ENCODE data around the gene ARSA.

ARSA gene

DNA sequence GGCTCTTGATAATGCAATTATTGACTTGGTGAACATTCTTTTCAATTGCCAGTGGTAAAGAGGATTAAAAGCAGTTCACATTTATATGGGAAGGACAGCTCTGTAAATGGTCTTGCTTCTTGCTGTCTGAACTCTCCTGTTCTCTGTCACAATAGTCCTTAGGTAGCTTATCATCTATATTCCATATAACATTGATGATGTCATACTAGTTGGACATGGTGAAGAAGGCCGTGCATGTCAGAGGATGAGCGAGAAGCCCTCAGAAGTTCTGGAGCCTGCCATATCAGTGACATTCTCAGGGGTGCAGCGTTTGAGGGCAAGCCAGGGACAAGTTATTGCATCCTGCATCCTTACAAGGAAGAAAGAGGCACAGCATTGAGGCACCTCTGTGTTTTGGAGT is 42.7 kb downstream of the ARSA start:
- DNase-seq (ENCODE audit: low read depth, low spot score) = no peak
- Histone ChIP-seq H3K27ac (ENCODE audit: low read length) (no peak overlapping the region), H3K27me3 (ENCODE audit: control insufficient read depth, insufficient read depth, low read length) (no peaks in the 10 kb centered on the region), H3K9me3 (ENCODE audit: control insufficient read depth, insufficient read depth, low read length) (no peaks in the 10 kb centered on the region), H3K36me3 (ENCODE audit: control insufficient read depth, insufficient read depth, low read length) (no peaks in the 10 kb centered on the region), H3K4me1 (ENCODE audit: control insufficient read depth, insufficient read depth, low read length) (peaks cover 1% of the 10 kb centered on the region; the same call in 1 of the 2 replicates), H3K4me3 (ENCODE audit: low read length) (no peak overlapping the region)
- no CpG with 5 or more reads among the region's 3 CpGs for WGBS (ENCODE audit: insufficient coverage, insufficient read length)

DNA sequence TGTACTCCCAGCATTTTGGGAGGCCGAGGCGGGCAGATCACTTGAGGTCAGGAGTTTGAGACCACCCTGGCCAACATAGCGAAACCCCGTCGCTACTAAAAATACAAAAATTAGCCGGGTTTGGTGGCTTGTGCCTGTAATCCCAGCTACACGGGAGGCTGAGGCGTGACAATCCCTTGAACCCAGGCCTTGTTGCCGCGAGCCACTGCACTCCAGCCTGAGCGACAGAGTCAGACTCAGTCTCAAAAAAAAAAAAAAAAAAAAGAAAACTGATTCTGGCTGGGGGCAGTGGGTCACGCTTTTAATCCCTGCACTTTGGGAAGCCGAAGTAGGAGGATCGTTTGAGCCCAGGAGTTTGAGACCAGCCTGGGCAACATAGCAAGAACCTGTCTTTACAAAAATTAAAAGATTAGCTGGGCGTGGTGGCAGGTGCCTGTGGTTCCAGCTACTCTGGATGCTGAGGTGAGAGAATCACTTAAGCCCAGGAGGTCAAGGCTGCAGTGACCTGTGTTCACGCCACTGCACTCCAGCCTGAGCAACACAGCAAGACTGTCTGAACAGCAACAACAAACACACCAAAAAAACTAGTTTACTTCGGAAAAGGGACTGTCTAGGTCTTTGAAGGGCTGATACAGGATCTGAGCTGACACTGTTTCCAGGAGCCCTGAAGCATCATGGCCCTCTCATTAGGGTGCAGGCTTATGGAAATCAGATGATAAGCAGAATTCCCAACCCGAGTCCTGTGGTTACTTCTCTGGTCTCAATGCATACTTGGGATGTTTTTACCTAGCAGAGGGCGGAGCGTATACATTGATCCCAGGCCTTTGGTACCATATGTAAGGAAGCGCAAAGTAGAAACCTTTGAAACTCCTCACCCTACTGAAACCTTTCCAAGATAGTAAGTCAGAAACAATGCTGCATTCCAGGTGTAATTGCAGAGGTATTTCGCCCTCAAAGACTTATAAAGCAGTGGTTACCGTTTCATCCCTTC is 43.6 kb downstream of the ARSA start:
- no peak overlapping the region for H3K27ac ChIP-seq (ENCODE audit: low read length)
- no peaks in the 10 kb centered on the region for H3K9me3 ChIP-seq (ENCODE audit: control insufficient read depth, insufficient read depth, low read length)
- no peaks in the 10 kb centered on the region for H3K27me3 ChIP-seq (ENCODE audit: control insufficient read depth, insufficient read depth, low read length)
- no peaks in the 10 kb centered on the region for H3K36me3 ChIP-seq (ENCODE audit: control insufficient read depth, insufficient read depth, low read length)
- DNase-seq (ENCODE audit: low read depth, low spot score) = no peak
- no peak overlapping the region for H3K4me3 ChIP-seq (ENCODE audit: low read length)
- WGBS (ENCODE audit: insufficient coverage, insufficient read length) = no CpG with 5 or more reads among the region's 23 CpGs
- H3K4me1 ChIP-seq (ENCODE audit: control insufficient read depth, insufficient read depth, low read length) = peaks cover 1% of the 10 kb centered on the region; the same call in 1 of the 2 replicates

DNA sequence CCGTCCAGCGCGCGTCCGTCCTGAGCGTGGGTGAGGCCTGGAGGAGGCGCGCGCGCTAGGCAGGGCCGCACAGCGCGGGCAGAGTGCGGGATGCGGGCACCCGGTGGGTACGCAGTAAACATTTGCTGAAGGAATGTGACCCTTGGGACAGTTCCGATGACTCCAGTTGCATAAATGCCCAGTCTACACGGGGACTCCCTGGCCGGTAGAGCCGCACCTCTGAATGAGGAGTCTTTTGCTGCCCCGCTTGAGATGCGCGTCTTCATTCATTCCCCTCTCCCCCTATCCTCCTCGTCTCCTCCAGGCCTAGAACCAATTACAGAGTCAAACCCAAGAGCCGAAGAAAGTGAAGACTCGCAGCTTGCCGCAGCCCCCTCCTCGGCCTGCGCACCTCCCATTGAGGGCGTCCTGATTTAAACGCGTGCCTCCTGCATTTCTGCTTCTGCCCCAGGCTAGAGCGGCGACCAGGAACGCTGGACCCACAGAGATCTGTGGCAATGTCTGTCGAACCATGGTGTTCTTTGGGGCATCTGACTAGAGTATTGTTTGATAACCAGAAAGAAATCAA is 44.6 kb downstream of the ARSA start:
- H3K27ac ChIP-seq (ENCODE audit: low read length) = no peak overlapping the region
- no peaks in the 10 kb centered on the region for H3K27me3 ChIP-seq (ENCODE audit: control insufficient read depth, insufficient read depth, low read length)
- H3K4me3 ChIP-seq (ENCODE audit: low read length) = peak overlapping the region; percentile 55; the same call in 1 of the 2 replicates
- peaks cover 1% of the 10 kb centered on the region; the same call in 1 of the 2 replicates for H3K4me1 ChIP-seq (ENCODE audit: control insufficient read depth, insufficient read depth, low read length)
- no peak for DNase-seq (ENCODE audit: low read depth, low spot score)
- H3K36me3 ChIP-seq (ENCODE audit: control insufficient read depth, insufficient read depth, low read length) = no peaks in the 10 kb centered on the region
- H3K9me3 ChIP-seq (ENCODE audit: control insufficient read depth, insufficient read depth, low read length) = no peaks in the 10 kb centered on the region
- WGBS (ENCODE audit: insufficient coverage, insufficient read length) = no CpG with 5 or more reads among the region's 37 CpGs

DNA sequence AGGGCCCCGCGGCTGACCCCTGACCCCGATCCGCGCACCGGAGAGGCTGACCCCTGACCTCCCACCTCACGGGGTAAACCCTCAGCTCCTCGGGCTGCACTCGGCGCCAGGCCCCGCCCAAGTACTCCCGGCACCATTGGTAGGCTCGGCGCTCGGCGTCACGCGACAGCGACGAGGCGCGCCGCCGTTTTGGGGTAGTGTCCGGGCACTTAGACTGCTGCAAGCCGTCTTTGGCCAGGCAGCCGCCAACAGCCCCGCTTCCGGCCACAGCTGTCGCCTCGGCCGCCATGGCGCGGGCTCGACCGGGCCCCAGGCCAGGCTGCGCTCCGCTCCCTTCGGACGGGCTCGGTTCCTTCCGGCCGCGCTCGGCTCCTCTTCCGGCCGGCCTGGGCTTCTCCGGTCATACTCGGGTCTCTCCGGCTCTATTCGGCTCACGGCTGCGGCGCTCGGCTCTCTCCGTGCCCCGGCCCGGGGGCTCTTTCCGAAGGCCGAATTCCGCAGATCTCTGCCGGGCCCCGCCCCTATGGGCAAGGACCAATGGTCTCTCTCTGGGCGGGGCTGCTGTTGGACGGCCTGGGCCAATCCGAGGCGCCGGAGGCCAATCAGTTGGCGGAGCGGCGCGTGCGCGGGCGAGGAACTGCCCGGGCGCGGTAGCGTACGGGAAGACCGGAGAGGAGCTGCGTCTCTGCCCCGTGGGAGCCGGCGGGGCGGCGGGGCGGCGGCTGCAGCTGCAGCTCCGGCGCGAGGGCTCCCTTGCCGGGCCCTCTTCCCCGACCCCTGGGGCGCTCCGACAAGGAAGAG is 45.3 kb downstream of the ARSA start, which contains the start of gene CHKB:
CHKB (minus strand) TSS at position 357 of the 801 bp plus-strand sequence; CDS start at position 289, 68 bp downstream.
- Histone ChIP-seq H3K9me3 (ENCODE audit: control insufficient read depth, insufficient read depth, low read length) (no peaks in the 10 kb centered on the region), H3K4me3 (ENCODE audit: low read length) (peak within 1 kb of the TSS; percentile 89), H3K4me1 (ENCODE audit: control insufficient read depth, insufficient read depth, low read length) (peaks cover 1% of the 10 kb centered on the region; the same call in 1 of the 2 replicates), H3K27ac (ENCODE audit: low read length) (no peak within 1 kb of the TSS), H3K36me3 (ENCODE audit: control insufficient read depth, insufficient read depth, low read length) (no peaks in the 10 kb centered on the region), H3K27me3 (ENCODE audit: control insufficient read depth, insufficient read depth, low read length) (no peaks in the 10 kb centered on the region)
- DNase-seq (ENCODE audit: low read depth, low spot score) = peak; percentile 89
- no CpG with 5 or more reads among the region's 96 CpGs for WGBS (ENCODE audit: insufficient coverage, insufficient read length)

DNA sequence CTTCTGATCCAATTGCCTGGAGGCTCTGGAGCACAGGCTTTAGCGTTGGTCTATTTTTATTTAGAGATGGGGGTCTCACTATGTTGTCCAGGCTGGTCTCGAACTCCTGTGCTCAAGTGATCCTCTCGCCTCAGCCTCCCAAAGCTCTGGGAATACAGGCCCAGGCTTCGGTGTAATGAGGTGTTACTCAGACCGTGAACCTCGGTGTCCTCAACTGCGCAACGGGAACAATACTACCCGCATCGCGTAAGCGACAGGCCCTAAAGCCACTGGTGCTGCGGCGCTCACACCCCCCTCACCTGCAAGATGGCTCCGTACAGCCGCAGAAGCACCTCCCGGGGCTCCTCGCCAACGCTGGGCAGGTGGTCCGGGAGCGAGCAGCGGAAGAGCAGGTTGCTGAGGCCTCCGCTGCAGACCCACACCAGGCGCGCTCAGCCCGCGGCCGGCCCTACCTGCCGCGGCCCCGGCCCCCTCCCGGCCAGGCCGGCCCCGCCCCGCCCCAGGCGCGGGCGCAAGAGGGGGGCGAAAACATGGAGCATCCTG is 45.9 kb downstream of the ARSA start:
- WGBS (ENCODE audit: insufficient coverage, insufficient read length) = no CpG with 5 or more reads among the region's 39 CpGs

DNA sequence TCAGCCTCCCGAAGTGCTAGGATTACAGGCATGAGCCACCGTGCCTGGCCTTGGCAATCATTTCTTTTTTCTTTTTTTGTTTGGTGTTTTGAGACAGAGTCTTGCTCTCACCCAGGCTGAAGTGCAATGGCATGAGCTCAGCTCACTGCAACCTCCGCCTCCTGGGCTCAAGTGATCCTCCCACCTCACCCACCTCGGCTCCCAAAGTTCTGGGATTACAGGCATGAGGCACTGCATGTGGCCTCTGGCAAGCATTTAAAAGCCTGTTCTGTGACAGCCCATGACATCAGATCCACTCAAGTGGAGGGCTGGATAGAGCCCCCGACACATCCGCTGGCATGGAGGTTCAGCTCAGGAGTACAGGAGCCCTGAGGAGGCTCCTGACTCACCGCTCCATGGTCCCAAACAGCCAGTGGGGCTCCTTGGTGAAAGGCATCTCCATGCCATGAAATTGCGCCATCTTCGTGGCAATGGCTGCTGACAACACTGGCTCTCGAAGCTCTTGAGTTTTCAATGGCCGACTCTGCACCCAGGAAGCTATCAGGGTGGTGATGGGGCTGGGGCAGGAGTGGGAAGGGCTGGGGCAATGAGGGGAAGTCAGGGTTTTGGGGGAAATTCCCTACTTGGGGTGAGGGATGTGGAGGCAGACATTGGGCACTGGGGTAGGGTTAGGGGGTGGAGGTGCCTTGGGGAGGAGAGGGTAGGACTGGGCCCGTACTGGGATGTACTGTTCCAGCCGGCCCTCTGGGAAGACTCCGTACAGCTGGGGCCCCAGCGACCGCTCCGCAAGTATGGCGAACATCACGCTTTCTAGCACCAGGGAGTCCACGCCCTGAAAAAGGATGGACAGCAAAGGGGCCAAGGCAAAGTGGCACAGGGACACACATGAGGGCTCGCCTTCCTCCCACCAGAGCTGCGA is 46.7 kb downstream of the ARSA start:
- Histone ChIP-seq H3K4me1 (ENCODE audit: control insufficient read depth, insufficient read depth, low read length) (peaks cover 1% of the 10 kb centered on the region; the same call in 1 of the 2 replicates), H3K27me3 (ENCODE audit: control insufficient read depth, insufficient read depth, low read length) (no peaks in the 10 kb centered on the region), H3K4me3 (ENCODE audit: low read length) (peak overlapping the region; percentile 89; the same call in 1 of the 2 replicates), H3K36me3 (ENCODE audit: control insufficient read depth, insufficient read depth, low read length) (no peaks in the 10 kb centered on the region), H3K27ac (ENCODE audit: low read length) (no peak overlapping the region), H3K9me3 (ENCODE audit: control insufficient read depth, insufficient read depth, low read length) (no peaks in the 10 kb centered on the region)
- no CpG with 5 or more reads among the region's 22 CpGs for WGBS (ENCODE audit: insufficient coverage, insufficient read length)
- no peak for DNase-seq (ENCODE audit: low read depth, low spot score)

More for the DNA sequence above, 45.9 kb downstream of the ARSA start:
- DNase-seq (ENCODE audit: low read depth, low spot score) = no peak
- no peak overlapping the region for H3K27ac ChIP-seq (ENCODE audit: low read length)
- H3K4me1 ChIP-seq (ENCODE audit: control insufficient read depth, insufficient read depth, low read length) = peaks cover 1% of the 10 kb centered on the region; the same call in 1 of the 2 replicates
- H3K36me3 ChIP-seq (ENCODE audit: control insufficient read depth, insufficient read depth, low read length) = no peaks in the 10 kb centered on the region
- H3K9me3 ChIP-seq (ENCODE audit: control insufficient read depth, insufficient read depth, low read length) = no peaks in the 10 kb centered on the region
- H3K27me3 ChIP-seq (ENCODE audit: control insufficient read depth, insufficient read depth, low read length) = no peaks in the 10 kb centered on the region
- peak overlapping the region; percentile 89 for H3K4me3 ChIP-seq (ENCODE audit: low read length)

DNA sequence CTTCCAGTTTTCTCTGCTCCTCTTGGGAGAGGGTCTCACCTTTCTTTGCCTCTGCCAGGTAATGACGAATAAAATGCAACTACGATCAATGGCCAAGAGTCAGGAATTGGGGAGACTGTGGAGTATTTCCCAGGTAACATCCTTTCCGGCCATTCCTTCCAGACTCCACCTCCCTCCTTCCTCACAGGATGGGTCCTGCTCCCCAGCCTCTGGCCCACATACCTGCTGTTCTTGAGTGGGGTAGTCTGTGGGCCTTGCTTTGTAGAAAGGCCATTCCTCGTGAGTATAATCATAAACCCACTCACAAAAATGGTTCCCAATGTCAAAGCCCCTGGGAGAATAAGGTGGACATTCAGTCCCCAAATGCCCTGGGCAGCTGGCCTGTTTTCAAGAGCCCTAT is 48.2 kb downstream of the ARSA start:
- no CpG with 5 or more reads among the region's 4 CpGs for WGBS (ENCODE audit: insufficient coverage, insufficient read length)
- Histone ChIP-seq H3K4me3 (ENCODE audit: low read length) (no peak overlapping the region), H3K36me3 (ENCODE audit: control insufficient read depth, insufficient read depth, low read length) (no peaks in the 10 kb centered on the region), H3K9me3 (ENCODE audit: control insufficient read depth, insufficient read depth, low read length) (no peaks in the 10 kb centered on the region), H3K4me1 (ENCODE audit: control insufficient read depth, insufficient read depth, low read length) (peaks cover 1% of the 10 kb centered on the region; the same call in 1 of the 2 replicates), H3K27me3 (ENCODE audit: control insufficient read depth, insufficient read depth, low read length) (no peaks in the 10 kb centered on the region), H3K27ac (ENCODE audit: low read length) (no peak overlapping the region)
- DNase-seq (ENCODE audit: low read depth, low spot score) = no peak

DNA sequence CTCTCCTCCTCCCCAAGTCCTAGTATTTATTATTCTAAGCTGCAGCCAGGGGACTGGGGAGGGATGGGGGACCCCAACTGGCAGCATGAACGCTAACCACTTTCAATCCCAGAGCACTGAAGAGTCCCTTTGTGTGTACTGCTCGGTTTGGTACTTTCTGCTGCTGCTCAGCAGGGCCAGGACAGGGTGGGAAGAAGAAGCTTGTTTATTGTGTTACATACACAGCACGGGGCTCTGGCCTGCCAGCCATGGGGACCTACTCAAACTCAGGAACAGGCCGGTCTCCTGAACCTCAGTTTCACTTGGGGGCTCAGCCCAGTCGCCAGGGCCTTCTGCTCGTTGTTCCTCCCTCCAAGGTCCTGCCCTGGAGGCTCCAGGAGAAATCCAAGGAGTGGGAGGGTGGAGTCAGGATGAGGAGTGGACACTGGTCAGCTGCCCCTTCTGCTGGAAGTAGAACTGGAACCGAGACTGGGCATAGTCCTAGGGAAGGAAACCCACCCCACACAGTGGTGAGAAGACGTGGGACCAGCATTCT is 49.1 kb downstream of the ARSA start:
- WGBS (ENCODE audit: insufficient coverage, insufficient read length) = no CpG with 5 or more reads among the region's 8 CpGs
- H3K36me3 ChIP-seq (ENCODE audit: control insufficient read depth, insufficient read depth, low read length) = no peaks in the 10 kb centered on the region
- peaks cover 1% of the 10 kb centered on the region; the same call in 1 of the 2 replicates for H3K4me1 ChIP-seq (ENCODE audit: control insufficient read depth, insufficient read depth, low read length)
- H3K27me3 ChIP-seq (ENCODE audit: control insufficient read depth, insufficient read depth, low read length) = no peaks in the 10 kb centered on the region
- H3K27ac ChIP-seq (ENCODE audit: low read length) = no peak overlapping the region
- no peak for DNase-seq (ENCODE audit: low read depth, low spot score)
- H3K4me3 ChIP-seq (ENCODE audit: low read length) = no peak overlapping the region
- H3K9me3 ChIP-seq (ENCODE audit: control insufficient read depth, insufficient read depth, low read length) = no peaks in the 10 kb centered on the region
